Dermis lymphatic vessel endothelial cell (primary cell): Measurements from ENCODE around the gene PAQR7. TPM values are rescaled to one million over a fixed set of nuclear protein-coding genes. Genes with fewer than 3 reads are reported as not detected.

Experiments used
- total RNA-seq: library from RNA; depleted of rRNA; stranded (reverse); fragments of >200 nt; gene quantifications from 2 replicates; pipeline ENCODE4 v1.2.1, GENCODE V29; 2014

The PAQR7 gene, protein sequence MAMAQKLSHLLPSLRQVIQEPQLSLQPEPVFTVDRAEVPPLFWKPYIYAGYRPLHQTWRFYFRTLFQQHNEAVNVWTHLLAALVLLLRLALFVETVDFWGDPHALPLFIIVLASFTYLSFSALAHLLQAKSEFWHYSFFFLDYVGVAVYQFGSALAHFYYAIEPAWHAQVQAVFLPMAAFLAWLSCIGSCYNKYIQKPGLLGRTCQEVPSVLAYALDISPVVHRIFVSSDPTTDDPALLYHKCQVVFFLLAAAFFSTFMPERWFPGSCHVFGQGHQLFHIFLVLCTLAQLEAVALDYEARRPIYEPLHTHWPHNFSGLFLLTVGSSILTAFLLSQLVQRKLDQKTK
- total RNA-seq: 14.7 and 18.0 TPM in 2 replicates

DNA sequence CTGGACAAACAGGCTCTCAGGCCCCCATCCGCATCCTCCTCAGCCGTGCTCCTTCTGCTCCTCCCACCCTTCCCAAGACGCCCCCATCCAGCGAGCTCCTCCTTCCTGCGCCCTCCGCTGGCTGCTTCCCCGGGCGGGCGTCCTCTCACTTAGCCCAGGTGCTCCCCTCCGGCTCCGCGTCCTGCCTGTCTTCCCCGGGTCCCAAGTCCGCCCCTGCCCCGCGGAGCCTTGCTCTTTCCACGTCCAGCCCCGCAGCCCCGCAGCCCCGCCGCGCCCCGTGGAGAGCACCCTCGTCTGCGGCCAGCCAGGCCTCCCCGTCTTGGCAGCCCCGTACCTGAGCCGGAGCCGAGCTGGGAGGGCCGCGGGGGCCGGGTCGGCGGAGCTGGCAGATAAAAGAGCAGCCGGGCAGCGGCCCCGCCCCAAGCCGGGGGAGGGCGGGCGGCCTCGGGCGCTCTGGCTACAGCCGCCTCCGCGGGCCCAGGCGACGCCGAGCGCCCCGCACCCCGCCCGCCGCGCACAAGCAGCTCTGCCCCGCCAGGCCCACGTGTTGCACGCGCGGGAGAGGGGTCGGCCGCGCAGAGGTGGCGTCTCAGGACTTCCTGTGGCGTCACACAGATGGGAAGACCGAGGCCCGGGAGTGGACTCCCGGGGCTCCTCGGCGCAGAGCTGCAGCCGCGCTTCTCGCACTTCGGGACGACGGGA is at the start of gene PAQR7:
TSS of gene PAQR7 (minus strand) at position 555 of the 702 bp plus-strand sequence. CDS start 11,869 bp downstream, outside the sequence.

DNA sequence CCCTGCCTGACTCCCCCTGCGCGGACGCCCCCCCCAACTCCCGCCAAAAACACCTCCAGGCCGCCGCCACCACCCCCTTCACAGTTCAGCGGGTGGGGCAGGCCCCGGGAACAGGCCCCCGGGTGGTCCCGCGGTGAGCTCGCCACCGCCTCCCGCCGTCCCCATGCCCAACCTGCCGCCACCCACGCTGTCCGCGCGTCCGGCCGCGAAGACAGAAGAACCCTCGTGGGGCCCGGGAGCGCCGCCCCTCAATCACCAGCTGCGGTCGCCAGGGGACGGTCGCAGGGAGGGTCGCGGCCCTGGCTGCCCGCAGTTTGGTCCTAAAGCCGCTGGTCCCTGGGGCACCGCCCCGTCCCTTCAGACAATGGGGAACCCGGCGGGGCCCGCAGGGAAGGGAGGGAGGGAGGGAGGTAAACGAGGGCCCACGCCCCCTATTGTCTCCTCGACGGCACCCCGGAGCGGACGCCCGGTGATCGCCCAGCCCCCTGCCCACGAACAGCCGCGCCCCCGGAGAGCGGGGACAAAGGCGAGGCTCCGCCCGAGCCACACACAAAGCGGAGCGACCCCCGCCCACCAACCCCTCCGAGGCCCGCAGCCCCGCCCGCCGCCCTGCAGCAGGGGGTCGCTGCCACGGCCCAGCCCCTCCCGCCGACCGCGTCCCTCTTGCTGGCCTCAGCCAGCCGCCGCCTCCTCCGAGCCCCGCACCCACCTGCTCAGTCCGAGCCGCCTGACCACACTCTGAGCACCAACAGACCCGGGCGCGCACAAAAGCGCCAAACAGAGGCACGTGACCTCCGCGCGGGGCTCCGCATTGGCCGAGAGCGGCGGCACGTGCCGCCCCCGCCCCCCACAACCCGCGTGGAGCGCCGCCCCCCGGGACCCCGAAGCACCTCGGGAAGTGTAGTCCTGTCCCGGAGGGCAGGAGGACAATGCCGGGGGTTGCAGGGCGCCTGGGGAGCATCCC is 30.5 kb upstream of the PAQR7 start, which contains the start of gene STMN1:
TSS of gene STMN1 (minus strand) at position 740 of the 964 bp plus-strand sequence. CDS start 1,743 bp downstream, outside the sequence.

DNA sequence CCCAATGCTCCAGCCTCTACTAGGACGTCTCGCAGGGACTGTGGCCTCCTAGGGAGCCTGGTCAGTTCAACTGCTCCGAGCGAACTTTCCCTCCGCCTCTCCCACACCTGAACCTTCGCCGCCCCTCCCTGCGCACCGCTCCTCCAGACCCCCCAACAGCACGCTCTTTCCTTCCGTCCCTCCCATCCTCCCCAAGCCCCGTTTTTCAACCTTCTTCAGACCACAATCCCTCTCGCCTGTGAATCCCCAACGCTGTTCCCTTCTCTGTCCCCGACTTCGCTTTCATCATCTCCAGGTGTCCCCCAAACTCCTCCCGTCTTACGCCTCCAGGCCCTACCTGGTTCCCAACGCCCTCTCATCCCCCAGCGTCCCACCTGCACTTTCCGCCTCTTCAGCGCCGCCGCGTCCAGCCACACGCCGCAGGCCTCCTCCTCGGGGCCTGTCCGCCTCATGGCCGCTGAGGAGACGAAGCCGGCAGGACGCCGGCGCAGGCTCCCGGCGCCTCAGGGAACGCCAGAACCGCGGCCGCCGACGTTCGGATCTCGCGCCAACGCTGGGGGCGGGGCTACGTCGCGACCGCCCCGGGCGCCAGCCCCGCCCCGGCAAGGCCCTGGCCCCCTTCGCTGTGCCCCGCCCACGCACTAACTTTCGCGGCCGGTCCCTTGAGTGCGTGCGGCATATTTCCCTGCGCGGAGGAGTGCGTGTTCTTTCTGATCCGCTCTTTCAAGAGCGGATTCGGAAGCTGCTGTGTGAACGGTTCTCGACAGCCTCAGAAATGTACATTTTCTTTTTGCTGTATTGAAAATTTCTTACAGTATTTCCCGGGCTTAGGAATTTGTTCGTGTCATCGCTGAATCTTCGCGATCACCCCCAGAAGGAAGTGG is 16.4 kb downstream of the PAQR7 start, which contains the start of gene AUNIP:
TSS of gene AUNIP (minus strand) at position 552 of the 884 bp plus-strand sequence. CDS start at position 452, 100 bp downstream.

DNA sequence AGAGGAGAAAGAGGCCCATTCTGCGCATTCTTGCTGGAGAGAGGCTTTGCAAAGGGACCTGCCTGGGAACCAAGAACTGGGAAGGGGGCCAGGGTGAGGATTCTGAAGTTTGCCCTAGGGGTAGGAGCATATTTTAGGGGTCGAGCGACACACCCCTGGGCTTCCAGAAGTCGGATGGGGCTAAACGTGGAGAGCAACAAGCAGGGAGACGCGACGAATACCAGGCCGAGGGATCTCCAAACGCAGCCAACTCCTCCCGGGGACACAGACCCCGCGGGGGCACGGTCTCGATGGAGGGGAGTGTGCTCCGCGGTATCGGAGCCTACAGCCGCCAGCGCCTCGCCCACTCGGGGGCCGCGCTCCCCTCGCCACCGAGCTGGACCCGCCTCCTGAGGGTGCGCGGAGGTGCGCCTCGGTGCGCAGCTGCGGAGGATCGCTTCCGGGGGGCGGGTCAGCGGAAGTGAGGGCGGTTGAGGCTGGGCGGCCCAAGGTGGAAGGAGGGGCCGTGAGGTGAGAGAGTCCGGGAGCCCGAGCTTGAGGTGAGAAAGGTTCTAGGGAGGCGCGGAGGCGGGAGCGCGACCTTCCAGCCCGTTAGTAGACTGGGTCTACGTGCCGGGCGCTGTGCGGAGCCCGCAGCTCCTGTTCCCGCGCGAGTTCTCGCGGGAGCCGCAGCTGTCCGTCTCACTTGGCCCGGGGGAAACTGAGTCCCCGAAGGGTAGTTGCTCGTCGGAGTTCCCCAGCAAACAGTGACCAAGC is 55.8 kb downstream of the PAQR7 start, which contains the start of gene MTFR1L:
TSS of gene MTFR1L (plus strand) at position 464 of the 756 bp plus-strand sequence. CDS start 3,151 bp downstream, outside the sequence.

Other genes starting within 250 kb of the PAQR7 start
- 23.3 and 27.6 TPM in 2 replicates for gene SELENON, start 75.5 kb downstream of the PAQR7 start, total RNA-seq
- gene MTFR1L, start 55.8 kb downstream of the PAQR7 start, total RNA-seq: 31.3 and 31.5 TPM in 2 replicates
- gene AUNIP, start 16.3 kb downstream of the PAQR7 start, total RNA-seq: 0.54 and 0.69 TPM in 2 replicates
- 123 and 152 TPM in 2 replicates for gene STMN1, start 30.7 kb upstream of the PAQR7 start, total RNA-seq
- 8.3 and 13.9 TPM in 2 replicates for gene PAFAH2, start 122.4 kb upstream of the PAQR7 start, total RNA-seq
- gene EXTL1, start 146.1 kb upstream of the PAQR7 start, total RNA-seq: not detected in 2 replicates
- gene SLC30A2, start 170.4 kb upstream of the PAQR7 start, total RNA-seq: not detected in 2 replicates
- gene TRIM63, start 191.9 kb upstream of the PAQR7 start, total RNA-seq: under 0.01 TPM in 1 of 2 replicates, not detected in the other
- gene PDIK1L, start 236.1 kb upstream of the PAQR7 start, total RNA-seq: 5.9 and 7.4 TPM in 2 replicates